D341Med (cell line): ENCODE data around the gene MRPS5.

Experiments used
- DNase-seq: peaks from one replicate; pipeline ENCODE4 v3.0.0; 2012; ENCODE audit warnings: low spot score

MRPS5 gene

DNA sequence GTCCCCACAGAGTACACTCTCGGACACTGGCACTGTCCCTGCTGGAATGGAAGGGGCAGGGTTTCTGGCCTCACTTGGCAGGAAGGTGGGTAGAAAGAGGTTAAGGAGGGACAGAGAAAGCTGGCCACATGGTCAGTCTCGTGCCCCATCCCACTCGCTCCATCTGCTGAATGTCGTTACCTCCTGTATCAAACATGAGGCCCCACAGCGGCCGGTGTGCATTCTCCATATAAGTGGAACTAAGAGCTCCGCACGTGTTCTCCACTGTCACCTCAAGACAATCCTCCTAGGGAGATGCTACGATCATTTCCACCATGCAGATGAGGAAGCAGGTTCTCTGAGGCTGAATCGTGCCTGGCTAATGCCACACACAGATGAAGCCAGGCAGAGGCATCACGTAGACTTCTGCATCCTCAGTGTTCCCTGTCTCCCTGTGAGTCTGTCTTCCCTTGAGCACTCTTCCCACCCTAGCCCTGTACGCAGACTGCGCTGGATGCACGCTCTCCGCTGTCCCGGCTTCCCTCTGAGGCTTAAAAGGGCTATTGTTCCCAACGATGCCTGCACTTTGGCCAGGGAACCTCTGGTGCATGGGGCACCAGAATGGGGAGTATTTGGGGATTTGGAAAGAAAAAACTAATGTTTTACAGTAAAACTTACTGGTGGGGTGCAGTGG, 61.0 kb downstream of the MRPS5 start:
- no peak for DNase-seq

DNA sequence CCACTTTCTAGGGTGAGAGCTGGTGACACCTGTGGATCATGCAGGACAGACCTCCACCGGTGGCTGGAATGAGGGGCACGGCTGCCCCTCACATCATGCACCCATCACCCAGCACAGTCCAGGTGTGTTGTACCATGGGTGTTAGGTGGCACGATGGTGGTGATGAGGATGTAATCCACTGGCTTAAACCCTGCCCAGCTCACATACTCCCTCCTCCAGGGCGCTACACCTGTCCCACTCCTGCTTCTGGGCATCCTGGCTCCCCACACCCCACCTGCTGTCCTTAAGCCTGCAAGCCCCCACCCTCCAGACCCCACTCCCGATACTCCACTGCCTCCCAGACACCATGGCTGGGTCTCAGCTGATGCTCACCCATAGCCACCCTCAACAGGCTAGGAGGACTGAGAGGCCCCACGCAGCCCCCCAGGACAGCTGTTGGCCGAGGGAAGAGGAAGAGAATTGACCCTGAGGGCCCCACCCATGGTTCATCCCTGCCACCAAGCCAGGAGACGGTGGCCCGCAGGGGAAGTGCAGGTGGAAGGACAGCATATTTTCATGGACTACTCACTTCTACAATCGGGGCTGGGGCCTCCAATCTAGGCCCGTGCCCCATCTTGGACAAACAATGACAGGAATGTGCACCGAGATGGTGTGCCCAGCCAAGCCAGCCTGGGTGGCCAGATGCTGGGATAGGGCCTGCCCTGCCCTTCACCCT, 61.8 kb downstream of the MRPS5 start:
- no peak for DNase-seq

DNA sequence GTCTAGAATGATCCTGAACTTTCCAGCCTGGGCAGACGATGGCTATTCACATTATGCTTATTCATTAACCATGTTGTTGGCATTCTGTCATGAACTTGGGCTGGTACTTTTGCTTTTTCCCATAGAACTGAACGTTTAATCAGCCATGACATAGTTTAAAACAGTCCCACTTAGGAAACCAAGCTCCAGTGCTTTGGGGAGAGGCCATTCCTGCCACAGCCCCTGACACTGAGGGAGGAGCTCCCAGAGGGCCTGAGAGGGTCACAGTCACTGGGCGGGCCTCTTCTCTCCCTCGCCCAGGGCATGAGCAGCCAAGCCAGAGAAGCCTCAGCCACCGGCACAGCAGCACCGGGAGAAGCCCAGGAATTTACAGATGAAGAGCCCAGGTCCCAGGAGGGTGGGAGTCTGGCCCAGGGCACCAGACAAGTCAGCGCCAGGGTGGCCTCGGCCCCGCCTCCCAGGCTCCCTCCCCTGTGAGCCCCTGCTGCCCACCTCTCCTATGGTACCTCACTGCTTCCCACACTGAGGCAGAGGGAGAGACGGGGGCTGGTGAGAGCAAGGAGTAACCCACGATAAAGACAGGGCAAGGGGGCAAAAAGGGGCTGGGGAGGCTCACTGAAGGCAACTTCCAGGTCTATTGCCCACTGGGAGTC, 62.5 kb downstream of the MRPS5 start:
- DNase-seq = no peak

DNA sequence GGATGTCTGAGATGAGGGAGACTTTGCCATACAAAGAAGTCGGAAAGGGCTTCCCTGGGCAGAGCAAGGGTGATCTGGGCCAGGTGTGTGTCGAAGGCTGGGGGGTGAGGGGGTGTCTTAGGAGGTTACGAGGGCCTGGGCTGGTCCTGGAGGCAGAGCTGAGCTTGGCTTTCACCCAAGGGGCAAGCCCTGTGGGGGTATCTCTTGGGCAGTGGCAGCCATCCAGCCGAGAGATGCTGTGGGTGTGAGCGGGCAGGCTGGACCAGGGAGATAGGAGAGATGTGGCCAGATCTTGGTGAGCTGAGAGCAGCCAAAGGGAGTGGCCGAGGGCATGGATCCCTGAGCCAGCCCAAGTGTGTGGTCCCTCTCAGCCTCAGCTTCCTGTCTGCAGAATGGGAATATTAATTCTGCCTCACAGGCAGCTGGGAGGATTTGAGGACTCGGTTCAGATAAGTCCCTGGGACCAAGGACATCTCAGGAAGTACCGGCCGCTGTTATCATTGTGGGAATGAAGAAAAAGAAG, 63.1 kb downstream of the MRPS5 start:
- DNase-seq = no peak

DNA sequence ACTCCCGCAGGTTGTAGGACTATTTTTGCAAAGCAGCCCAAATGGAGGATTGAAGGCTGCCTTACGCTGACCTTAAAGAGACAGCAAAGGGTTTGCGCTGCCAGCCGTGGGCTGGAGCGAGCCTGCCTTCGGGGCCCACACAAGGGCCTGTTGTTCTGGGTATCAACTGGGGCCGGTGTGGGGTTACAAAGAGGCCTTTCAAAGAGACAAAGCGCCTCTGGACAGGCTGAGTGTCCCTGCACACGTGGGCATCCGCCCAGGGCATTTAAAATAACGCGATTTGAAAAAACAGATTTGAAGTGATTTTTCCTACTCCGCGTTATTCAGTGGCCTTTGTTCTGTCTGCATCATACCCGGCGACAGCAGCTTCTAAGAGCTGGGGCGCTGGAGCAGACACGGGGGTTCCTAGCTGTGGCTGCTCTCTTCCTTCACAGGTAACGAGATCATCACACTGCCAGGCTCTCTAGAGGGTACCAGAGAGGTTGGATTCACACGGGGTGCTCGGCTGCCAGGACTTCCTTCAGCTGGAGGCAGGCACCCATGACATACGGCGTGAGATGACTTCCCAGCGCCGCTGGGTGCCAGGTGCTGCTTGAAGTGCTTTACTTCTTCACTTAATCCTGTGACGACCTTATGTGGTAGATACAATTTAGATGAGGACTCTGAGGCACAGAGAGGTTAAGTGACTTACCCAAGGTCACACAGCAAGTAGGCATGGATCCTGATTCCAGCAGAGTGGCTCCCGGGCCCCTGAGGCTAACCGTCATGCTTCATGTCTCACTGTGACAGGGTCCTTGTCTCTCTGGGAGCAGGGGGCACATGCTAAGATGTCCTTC, 63.9 kb downstream of the MRPS5 start:
- no peak for DNase-seq

DNA sequence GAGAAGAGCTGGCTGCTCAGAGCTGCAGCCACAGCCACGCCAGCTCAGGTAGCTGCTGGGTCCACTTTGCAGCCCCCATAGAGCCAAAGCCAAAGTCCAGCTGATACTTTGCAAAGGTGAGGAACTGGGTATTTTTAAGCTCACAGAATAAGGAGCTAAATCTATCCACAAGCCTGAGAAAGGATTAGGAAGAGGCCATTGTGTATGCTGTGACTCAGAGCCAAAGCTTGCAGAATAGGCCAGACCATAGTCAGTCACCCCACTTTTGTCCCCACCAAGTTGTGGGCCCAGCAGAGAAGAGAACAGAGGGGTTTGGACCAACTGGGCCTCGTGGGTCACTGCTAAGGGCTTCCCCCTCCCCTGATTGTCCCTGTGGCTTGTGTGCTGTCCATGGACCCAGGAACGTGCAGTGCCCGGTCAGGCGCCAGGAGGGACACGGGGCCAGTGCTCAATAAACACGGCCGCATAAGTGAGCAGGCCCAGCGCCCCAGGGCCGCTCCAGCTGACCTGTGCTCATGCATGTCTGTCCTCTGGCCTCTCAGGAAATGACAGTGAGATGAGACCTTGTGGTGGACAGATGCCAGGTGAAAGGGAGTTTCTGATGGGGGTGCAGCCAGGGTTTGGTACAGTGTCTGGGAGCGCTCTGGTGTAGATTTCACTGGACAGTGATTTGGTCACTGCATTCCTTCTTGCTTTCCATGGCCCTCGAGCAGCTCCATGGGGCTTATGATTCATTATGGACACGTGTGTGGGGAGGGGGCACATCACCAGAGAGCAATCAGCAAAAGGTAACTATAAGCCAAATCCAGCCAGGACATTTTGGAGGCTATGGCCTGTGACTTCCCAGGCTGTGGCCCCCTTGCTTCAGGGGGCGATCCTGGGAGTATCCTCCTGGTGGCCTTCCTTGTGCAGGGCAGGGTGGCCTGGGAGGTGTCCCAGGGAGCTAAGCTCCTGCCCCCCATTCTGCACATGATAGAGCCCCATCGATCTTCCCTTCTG, 64.8 kb downstream of the MRPS5 start:
- no peak for DNase-seq

DNA sequence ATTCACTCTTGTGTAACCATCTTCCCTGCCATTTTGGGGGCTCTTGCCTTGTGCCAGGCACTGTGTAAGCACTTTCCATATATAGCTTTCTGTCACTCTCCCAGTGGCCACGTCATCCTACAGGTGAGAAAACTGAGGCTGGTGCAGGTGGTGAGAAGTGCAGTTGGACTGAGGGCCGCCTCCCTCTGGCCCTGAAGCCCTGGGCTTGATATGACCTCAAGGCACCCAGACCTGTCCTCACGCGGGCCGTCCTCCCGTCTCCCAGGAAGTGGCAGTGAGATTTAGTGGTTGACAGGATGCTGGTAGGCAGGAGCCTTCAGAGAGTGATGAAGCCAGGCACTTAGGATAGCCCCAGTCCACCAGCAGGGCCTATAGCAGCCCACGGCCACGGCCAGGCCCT, 65.6 kb downstream of the MRPS5 start:
- DNase-seq = no peak

DNA sequence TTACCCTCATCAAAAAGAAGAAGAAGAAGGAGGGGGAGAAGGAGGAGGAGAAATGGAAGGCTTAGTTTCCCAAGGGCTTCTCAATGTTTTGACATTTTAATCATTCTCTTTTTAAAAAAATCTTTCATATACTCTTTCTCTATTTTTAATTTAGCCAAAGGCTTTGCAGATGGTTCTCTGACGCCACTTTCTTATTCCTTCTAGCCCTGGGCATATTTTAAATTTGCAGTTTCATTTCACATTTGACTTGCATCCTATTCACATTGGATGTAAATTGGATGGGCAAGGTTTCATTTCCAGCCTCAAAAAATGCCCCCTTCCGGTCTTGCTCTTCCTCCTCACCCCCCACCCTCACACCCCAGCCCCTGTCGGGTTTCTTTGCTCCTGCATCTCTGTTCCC, 66.3 kb downstream of the MRPS5 start:
- DNase-seq = no peak

DNA sequence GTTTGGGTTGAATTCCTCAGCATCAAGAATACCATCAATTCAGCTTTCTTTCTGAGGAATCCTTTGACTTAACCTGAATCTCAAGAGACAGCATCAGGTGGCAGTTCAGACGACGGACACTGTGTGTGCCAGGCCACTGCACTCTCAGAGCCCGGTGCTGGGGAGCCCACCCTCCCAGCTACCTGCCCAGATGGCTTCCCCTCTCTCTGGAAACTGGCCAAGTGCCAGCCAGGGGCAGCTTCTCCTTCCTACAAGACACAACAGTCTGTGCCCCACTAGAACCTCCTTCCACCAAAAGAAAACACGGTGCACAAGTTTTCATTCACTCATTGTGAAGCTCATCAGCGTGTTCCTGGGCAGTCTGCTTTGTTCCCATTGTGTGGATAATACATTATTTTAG, 67.6 kb downstream of the MRPS5 start:
- no peak for DNase-seq

DNA sequence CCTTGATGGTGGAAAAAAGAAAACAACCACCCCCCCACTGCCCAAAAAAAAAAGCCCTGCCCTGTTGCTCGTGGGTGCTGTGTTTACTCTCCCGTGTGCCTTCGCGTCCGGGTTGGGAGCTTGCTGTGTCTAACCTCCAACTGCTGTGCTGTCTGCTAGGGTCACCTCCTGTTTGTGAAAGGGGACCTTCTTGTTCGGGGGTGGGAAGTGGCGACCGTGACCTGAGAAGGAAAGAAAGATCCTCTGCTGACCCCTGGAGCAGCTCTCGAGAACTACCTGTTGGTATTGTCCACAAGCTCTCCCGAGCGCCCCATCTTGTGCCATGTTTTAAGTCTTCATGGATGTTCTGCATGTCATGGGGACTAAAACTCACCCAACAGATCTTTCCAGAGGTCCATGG, 68.1 kb downstream of the MRPS5 start:
- no peak for DNase-seq

DNA sequence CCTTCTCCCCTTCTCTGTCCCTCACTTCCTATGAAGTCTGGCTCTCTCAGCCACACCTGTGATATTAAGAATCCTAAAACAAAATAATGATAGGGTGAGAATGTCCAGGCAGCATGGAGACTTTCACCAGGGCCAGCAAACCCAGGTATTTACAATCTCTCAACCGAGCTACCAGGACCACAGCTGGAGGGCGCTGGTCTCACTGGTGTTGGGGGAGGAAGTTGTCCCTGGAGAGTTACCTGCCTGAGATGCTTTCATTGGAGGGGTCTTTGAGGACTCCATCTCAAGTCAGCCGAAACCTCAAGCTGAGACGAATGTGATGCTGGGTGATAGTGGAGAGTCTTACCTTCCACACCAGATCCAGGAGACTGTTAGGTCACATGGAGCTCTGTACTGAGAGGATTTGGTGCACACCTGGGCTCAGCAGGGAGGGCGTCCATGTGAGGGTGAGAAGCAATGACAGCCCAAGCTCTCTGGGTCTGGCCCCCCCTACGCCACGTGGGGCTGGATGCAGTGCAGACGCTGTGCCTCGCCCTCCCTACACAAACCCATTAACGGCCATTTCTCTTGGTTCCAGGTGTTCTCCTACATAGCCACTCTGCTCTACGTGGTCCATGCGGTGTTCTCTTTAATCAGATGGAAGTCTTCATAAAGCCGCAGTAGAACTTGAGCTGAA, 68.7 kb downstream of the MRPS5 start:
- no peak for DNase-seq

DNA sequence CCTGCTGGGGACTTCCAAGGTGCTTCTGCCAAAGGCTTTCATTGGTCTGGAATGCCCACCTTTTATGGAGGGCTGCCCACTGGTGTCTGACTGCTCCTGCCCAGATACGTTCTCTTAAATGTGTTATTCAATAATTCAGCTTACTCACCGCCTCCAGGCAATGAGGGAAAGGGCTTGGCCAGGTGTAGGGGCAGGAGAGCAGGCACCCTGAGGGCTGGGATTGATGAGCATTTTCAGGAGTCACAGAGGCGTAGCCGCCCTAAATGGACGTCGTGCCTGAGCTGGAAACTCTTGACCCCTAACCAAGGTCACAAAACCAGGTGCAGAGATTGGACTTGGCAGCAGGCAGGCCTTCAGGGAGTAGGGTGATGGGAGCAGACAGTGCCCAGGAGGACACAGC, 69.3 kb downstream of the MRPS5 start:
- DNase-seq = no peak

DNA sequence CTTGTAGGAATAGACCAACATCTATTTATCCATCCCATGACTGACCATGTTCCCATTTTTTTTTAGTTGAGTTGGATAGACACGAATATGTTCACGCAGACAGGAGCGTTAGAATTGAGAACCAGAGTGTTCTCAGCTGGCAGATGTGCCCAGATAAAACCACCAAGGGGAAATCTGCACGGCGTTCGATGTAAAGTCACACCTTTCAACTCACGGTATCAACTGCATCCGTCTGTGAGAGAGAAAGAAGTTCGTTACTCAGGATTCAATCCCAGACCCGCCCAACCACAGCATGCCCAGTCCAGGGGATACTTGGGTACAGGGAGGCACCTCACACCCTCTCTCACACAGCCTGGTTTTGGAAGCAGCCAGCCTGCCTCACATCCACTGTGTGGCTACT, 70.0 kb downstream of the MRPS5 start:
- DNase-seq = no peak

DNA sequence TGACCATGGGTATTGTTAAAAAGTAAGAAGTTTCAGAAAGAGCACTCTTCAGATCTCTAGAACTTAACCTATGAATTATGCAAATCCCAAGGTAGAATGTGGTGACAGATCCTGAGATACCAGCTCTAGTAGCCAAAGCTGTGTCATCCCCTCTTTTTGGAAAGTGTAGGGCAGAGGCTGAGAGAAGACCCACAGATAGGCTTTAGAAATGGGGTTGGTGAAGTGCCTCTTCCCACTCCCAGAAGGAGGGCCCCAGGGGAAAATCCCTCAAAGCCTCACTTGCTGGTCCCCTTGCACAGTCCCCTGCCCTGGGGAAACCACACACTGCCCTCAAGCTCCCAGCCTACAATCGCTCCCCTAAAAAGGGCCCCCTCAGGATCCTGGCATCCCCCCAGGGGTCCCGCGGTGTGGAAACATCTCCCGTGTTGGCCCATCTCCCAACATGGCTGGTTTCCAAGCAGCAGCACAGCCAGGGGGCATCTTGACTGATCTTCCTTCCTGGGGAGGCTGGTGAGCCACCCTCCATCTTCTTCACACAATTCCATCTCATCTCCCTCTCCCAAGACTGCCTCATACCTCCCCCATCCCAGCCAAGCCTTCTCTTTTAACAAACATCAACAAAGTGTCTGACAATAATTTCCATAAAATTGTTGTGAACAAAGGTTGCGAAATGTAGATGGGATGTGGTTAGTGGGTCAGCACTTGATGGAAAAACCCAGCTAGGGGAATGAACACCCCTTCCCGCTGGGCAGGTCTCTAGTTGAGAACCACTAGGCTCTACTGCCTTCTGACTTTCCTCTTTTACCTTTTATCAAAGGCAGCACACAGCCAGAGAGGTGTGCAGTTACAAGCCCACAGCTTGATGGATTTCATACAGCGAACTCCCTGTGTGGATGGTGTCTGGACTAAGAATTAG, 71.0 kb downstream of the MRPS5 start:
- no peak for DNase-seq

DNA sequence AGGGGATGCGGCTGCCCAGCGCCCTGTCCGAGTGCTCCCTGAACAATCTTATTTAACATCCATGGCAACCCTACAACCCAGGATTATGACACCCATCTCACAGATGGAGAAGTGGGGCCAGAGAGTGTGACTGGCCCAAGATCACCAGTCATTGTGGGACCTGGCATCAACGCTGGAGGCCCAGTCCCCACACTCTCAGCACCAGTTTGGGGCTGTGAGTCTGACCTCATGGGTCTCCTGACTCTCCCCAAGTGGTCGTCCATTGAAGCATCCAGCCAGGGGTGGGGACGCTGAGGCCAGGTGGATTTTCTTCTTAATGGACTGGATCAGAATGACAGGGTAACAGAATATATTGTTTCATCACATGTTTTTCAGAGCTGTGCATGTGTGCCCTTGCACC, 71.6 kb downstream of the MRPS5 start:
- DNase-seq = no peak

DNA sequence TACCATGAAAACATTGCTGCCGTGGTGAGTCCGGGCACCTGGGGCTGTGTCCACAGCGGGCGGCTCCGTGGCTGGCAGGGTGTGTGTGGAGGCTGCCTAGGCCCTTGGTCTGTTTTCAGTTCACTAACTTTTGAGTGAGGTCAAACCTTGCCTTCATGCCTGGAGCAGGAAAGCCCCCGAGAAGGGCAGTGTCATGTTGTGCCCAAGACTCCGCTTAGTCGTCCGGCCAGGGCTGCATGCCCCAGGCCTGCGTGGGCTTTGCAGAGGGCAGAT, 72.0 kb downstream of the MRPS5 start:
- DNase-seq = no peak

DNA sequence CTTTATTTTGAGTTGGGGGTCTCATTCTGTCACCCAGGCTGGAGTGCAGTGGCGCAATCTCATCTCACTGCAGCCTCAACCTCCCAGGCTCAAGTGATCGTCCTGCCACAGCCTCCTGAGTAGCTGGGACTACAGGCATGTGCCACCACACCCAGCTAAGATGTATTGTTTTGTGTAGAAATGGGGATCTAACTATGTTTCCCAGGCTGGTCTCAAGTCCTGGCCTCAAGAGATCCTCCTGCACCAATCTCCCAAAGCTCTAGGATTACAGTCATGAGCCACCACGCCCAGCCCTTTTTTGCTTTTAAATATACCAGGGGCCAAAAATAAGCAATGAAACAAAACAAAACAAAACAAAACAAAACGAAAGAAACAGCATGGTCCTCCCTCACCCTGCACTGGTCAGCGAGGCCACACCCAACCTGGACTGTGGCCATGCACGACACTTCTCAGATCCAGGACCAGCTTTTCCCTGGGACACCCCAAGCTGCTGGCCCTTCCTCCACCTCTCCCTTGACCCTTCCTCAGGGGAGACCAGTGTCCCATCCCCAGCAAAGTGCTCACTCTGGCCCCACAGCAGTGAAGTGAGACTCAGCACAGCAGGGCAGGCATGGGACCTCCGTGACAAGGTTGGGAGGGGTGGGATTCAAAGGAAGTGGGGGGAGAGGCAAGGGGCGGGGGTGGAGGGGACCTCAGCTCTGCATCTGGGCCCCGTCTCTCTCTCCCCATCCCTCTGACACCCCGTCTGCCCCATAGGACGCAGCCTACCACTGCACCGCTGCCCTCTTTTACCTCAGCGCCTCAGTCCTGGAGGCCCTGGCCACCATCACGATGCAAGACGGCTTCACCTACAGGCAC, 72.6 kb downstream of the MRPS5 start:
- no peak for DNase-seq

DNA sequence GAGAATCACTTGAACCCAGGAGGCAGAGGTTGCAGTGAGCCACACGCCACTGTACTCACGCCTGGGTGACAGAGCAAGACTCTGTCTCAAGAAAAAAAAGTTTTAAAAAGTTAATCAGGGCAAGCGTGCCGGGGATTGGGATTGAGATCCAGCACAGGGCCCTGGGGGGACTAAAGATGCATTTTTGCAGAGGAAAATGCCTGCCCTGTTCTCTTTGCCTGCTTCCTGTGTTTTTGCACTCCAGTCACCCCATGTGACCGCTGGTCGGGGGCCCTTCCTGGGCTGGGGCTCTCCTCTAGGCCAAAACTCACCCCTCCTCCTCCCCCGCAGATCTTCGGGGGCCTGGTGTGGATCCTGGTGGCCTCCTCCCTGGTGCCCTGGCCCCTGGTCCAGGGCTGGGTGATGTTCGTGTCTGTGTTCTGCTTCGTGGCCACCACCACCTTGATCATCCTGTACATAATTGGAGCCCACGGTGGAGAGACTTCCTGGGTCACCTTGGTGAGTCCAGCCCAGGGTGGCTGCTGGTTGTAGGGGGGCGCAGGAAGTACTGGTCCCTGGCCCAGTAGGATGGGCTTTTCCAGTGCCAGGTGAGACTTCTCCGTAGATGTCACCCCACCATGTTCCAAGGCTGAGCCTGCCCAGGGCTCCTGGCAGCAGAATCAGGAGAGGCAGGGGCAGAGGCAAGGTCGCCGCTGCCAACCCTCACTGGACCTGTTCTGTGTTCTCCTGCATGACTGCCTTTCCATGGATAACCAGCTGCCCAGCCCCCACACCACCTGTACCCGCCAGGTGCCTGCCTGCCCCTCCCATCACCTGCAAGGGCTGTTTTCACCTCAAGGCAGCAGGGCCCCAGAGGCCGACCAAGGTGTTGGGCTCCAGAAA, 73.7 kb downstream of the MRPS5 start:
- no peak for DNase-seq
